Measurements from ENCODE around the gene C5. TPM values are rescaled to one million over a fixed set of nuclear protein-coding genes. Genes with fewer than 3 reads are reported as not detected.
"Not testable (repeated sequence)": the region's sequence is repeated elsewhere in the genome, so short reads cannot be mapped to it uniquely, and the experiment has no call there.

C5 gene
- total RNA-seq, 1 experiment from 2014 or later: 0.66 TPM

- Histone ChIP-seq H3K4me3 (replicated peaks in 1 of 2; ENCODE audit: low read depth in 1 of 2, low read length in 2 of 2) (no peak overlapping the region), H3K4me1 (ENCODE audit: control insufficient read depth in 1 of 2, insufficient read depth in 2 of 2, low read length in 2 of 2) (no peaks in the 10 kb centered on the region), H3K36me3 (ENCODE audit: control insufficient read depth in 1 of 2, insufficient read depth in 2 of 2, low read length in 2 of 2) (no peaks in the 10 kb centered on the region), H4K20me1 (ENCODE audit: insufficient read depth) (no peaks in the 10 kb centered on the region), H3K9me3 (ENCODE audit: control insufficient read depth in 1 of 2, insufficient read depth in 1 of 2, low read depth in 1 of 2, low read length in 2 of 2) (no peaks in the 10 kb centered on the region), H3K9ac (ENCODE audit: low read length) (no peak overlapping the region), H3K9me2 (ENCODE audit: insufficient read depth) (no peaks in the 10 kb centered on the region), H3K79me2 (ENCODE audit: insufficient read depth, low read length) (no peaks in the 10 kb centered on the region), H3K4me2 (ENCODE audit: low read length) (no peak overlapping the region), H3K27ac (ENCODE audit: low read depth, low read length) (no peak overlapping the region), H3K27me3 (ENCODE audit: insufficient read depth, low read length) (no peaks in the 10 kb centered on the region), H2AFZ (ENCODE audit: low read depth, low read length, poor library complexity, severe bottlenecking) (no peak overlapping the region)
- DNase-seq (ENCODE audit: low read depth, low spot score) (no peak), ATAC-seq (no peak)
- no TSS peak for BruUV-seq (replicated peaks)
- ChIA-PET RAD21 (ENCODE audit: low non-redundant PET in 1 of 2, low total read pairs in 2 of 2, uncharacterized antibody in 2 of 2, unreplicated experiment in 2 of 2) (no interaction called here), POLR2A (interaction anchor here (0.7 kb wide), 1 partner anchor 15 kb away, joined by 3 read pairs; no protein-coding TSS in a partner anchor), CTCF (no interaction called here)
- intact Hi-C loops (cut with micrococcal nuclease): no loop called here
- TF ChIP-seq CEBPB (IDR thresholded peaks at IDR 0.05; ENCODE audit: low read depth): no peak
- no peak for TF ChIP-seq JUND (IDR thresholded peaks at IDR 0.05)
- TF ChIP-seq SP1 (IDR thresholded peaks at IDR 0.05; ENCODE audit: low read depth): no peak
- TF ChIP-seq, protein P1, sequence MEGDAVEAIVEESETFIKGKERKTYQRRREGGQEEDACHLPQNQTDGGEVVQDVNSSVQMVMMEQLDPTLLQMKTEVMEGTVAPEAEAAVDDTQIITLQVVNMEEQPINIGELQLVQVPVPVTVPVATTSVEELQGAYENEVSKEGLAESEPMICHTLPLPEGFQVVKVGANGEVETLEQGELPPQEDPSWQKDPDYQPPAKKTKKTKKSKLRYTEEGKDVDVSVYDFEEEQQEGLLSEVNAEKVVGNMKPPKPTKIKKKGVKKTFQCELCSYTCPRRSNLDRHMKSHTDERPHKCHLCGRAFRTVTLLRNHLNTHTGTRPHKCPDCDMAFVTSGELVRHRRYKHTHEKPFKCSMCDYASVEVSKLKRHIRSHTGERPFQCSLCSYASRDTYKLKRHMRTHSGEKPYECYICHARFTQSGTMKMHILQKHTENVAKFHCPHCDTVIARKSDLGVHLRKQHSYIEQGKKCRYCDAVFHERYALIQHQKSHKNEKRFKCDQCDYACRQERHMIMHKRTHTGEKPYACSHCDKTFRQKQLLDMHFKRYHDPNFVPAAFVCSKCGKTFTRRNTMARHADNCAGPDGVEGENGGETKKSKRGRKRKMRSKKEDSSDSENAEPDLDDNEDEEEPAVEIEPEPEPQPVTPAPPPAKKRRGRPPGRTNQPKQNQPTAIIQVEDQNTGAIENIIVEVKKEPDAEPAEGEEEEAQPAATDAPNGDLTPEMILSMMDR (IDR thresholded peaks at IDR 0.05 in 2 of 3, conservative IDR thresholded peaks at IDR 0.05 in 1 of 3; ENCODE audit: borderline replicate concordance in 1 of 3, insufficient read depth in 1 of 3, low read depth in 2 of 3, low read length in 2 of 3): no peak
- TF ChIP-seq POLR2A (IDR thresholded peaks at IDR 0.05; ENCODE audit: borderline replicate concordance, extremely low read depth, insufficient read depth, insufficient read length): no peak
- no peak for TF ChIP-seq FOSL1 (IDR thresholded peaks at IDR 0.05; ENCODE audit: low read depth)
Observed at GRCh38 chr9:121095057-121095456, 45.0 kb upstream of the C5 start.

GRCh38 chr9:121090743-121091142 is 40.7 kb upstream of the C5 start:
- H3K79me2 ChIP-seq (ENCODE audit: insufficient read depth, low read length); H4K20me1 ChIP-seq (ENCODE audit: insufficient read depth); H3K36me3 ChIP-seq (ENCODE audit: control insufficient read depth in 1 of 2, insufficient read depth in 2 of 2, low read length in 2 of 2); H3K4me1 ChIP-seq (ENCODE audit: control insufficient read depth in 1 of 2, insufficient read depth in 2 of 2, low read length in 2 of 2); intact Hi-C loops (cut with micrococcal nuclease); H2AFZ ChIP-seq (ENCODE audit: low read depth, low read length, poor library complexity, severe bottlenecking); H3K27me3 ChIP-seq (ENCODE audit: insufficient read depth, low read length); CTCF ChIA-PET; H3K9me3 ChIP-seq (ENCODE audit: control insufficient read depth in 1 of 2, insufficient read depth in 1 of 2, low read depth in 1 of 2, low read length in 2 of 2); RAD21 ChIA-PET (ENCODE audit: low non-redundant PET in 1 of 2, low total read pairs in 2 of 2, uncharacterized antibody in 2 of 2, unreplicated experiment in 2 of 2); POLR2A ChIA-PET; H3K4me3 ChIP-seq (replicated peaks in 1 of 2; ENCODE audit: low read depth in 1 of 2, low read length in 2 of 2); DNase-seq (ENCODE audit: low read depth, low spot score); H3K9me2 ChIP-seq (ENCODE audit: insufficient read depth); H3K27ac ChIP-seq (ENCODE audit: low read depth, low read length); ATAC-seq; H3K9ac ChIP-seq (ENCODE audit: low read length); BruUV-seq (replicated peaks); H3K4me2 ChIP-seq (ENCODE audit: low read length): not testable (repeated sequence)

Data from HCT116 (cell line).